ENCODE results near the gene CLEC10A. TPM values are rescaled to one million over a fixed set of nuclear protein-coding genes. Genes with fewer than 3 reads are reported as not detected.

Gene CLEC10A
- total RNA-seq, 1 donor, result not detected

GRCh38 chr17:7025245-7025644 lies 54.8 kb downstream of the CLEC10A start:
- Histone ChIP-seq H3K4me3 (ENCODE audit: insufficient read depth, low read length) (no peak overlapping the region), H3K36me3 (ENCODE audit: insufficient read depth, low read length) (no peaks in the 10 kb centered on the region), H2AFZ (ENCODE audit: low read length) (no peak overlapping the region), H3K27ac (ENCODE audit: low read depth, low read length) (no peak overlapping the region), H3K4me1 (ENCODE audit: insufficient read depth, low read length) (peaks cover 18% of the 10 kb centered on the region), H3K79me2 (ENCODE audit: insufficient read depth, low read length) (no peaks in the 10 kb centered on the region), H3K27me3 (ENCODE audit: insufficient read depth, low read length) (peaks cover 4% of the 10 kb centered on the region), H3K9me3 (ENCODE audit: low read depth, low read length) (no peaks in the 10 kb centered on the region), H3K4me2 (ENCODE audit: insufficient read depth, low read length) (no peak overlapping the region), H4K20me1 (ENCODE audit: insufficient read depth, low read length) (no peaks in the 10 kb centered on the region)
- no peak for TF ChIP-seq CTCF (IDR thresholded peaks at IDR 0.05; ENCODE audit: extremely low read depth, low read depth, low read length)
- DNase-seq (ENCODE audit: insufficient read length, low spot score, missing footprints), result peak; percentile 82

Small RNA genes lying within 50 kb of the gene (small RNA-seq; reads per million reads assigned to genes)
- gene AC120057.1, result not detected

Other genes starting within 250 kb of the CLEC10A start
- gene TEKT1, start 248.5 kb downstream of the CLEC10A start, total RNA-seq, result not detected in 2 replicates
- not detected in 2 replicates for gene ALOX12, start 84.2 kb downstream of the CLEC10A start, total RNA-seq
- 37.3 and 38.9 TPM in 2 replicates for gene RNASEK, start 67.6 kb downstream of the CLEC10A start, total RNA-seq
- gene BCL6B, start 57.2 kb downstream of the CLEC10A start, total RNA-seq, result not detected in 2 replicates
- 1.2 and 1.4 TPM in 2 replicates for gene SLC16A13, start 44.2 kb downstream of the CLEC10A start, total RNA-seq
- 0.29 and 0.36 TPM in 2 replicates for gene SLC16A11, start 36.2 kb downstream of the CLEC10A start, total RNA-seq
- gene ASGR2, start 34.6 kb upstream of the CLEC10A start, total RNA-seq, result under 0.01 TPM in 1 of 2 replicates, not detected in the other
- gene ASGR1, start 99.1 kb upstream of the CLEC10A start, total RNA-seq, result 0.88 and 1.1 TPM in 2 replicates
- gene DLG4, start 139.6 kb upstream of the CLEC10A start, total RNA-seq, result 10.1 and 11.8 TPM in 2 replicates
- 162 and 163 TPM in 2 replicates for gene ACADVL, start 139.7 kb upstream of the CLEC10A start, total RNA-seq
- gene DVL2, start 154.3 kb upstream of the CLEC10A start, total RNA-seq, result 106 and 123 TPM in 2 replicates
- 53.2 and 55.4 TPM in 2 replicates for gene PHF23, start 159.2 kb upstream of the CLEC10A start, total RNA-seq
- 396 and 422 TPM in 2 replicates for gene GABARAP, start 162.2 kb upstream of the CLEC10A start, total RNA-seq
- 29.8 and 31.8 TPM in 2 replicates for gene CTDNEP1, start 171.5 kb upstream of the CLEC10A start, total RNA-seq
- gene ELP5, start 172.0 kb upstream of the CLEC10A start, total RNA-seq, result 21.7 and 26.2 TPM in 2 replicates
- 0.36 and 1.8 TPM in 2 replicates for gene CLDN7, start 182.2 kb upstream of the CLEC10A start, total RNA-seq
- under 0.01 and 0.29 TPM in 2 replicates for gene SLC2A4, start 201.5 kb upstream of the CLEC10A start, total RNA-seq
- under 0.01 TPM in 1 of 2 replicates, not detected in the other for gene YBX2, start 214.4 kb upstream of the CLEC10A start, total RNA-seq
- gene EIF5A, start 227.4 kb upstream of the CLEC10A start, total RNA-seq, result 436 and 491 TPM in 2 replicates
- 46.9 and 48.1 TPM in 2 replicates for gene GPS2, start 235.1 kb upstream of the CLEC10A start, total RNA-seq
- 14.7 and 18.8 TPM in 2 replicates for gene NEURL4, start 249.1 kb upstream of the CLEC10A start, total RNA-seq

Data from osteoblast (primary cell).